SKM-1 treated with dmso at 0.1 percent for 144 hours (cell line): Measurements from ENCODE around the gene MDP1.
"Not testable (repeated sequence)": the region's sequence is repeated elsewhere in the genome, so short reads cannot be mapped to it uniquely, and the experiment has no call there.

Experiments
- DNase-seq: peaks from one replicate; lab custom pipeline; 2025; ENCODE audit not compliant: unreplicated experiment; lab: John Stamatoyannopoulos, UW

The MDP1 gene

DNA sequence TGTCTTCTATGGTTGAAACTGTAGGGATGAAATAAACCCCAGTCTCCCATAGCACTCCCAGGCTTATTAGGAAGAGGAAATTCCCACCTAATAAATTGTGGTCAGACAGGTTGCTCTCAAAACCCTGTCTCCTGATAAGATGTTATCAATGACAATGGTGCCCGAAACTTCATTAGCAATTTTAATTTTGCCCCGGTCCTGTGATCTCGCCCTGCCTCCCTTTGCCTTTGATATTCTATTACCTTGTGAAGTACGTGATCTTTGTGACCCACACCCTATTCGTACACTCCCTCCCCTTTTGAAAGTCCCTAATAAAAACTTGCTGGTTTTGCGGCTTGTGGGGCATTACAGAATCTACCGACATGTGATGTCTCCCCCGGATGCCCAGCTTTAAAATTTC is 13.3 kb downstream of the MDP1 start:
- DNase-seq: not testable (repeated sequence)

DNA sequence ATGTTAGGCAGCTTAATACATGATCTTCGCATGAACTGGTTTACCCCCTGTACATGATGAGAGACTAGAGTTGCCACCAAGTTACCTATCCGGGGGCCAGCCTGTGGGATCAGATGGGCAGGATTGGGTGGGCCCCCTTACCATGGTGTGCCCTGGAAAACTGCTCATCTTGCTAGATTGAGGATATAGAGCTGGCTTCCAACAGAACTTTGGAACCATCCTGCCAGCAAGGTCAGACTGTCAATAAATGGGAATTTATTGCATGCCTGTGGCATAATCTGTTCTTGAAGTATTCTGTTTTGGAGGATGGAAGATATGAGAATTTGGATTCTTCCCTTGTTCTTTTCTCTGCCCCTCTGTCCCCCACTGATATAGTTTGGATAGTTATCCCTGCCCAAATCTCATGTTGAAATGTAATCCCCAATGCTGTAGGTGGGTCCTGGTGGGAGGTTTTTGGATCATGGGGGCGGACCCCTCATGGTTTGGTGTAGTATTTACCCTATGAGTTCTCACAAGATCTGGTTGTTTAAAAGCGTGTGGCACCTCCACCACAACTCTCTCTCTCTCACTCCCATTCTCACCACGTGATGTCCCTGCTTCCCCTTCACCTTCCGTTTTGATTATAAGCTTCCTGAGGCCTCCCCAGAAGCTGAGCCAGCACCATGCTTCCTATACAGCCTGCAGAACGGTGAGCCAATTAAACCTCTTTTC is 16.9 kb downstream of the MDP1 start:
- DNase-seq: no peak

DNA sequence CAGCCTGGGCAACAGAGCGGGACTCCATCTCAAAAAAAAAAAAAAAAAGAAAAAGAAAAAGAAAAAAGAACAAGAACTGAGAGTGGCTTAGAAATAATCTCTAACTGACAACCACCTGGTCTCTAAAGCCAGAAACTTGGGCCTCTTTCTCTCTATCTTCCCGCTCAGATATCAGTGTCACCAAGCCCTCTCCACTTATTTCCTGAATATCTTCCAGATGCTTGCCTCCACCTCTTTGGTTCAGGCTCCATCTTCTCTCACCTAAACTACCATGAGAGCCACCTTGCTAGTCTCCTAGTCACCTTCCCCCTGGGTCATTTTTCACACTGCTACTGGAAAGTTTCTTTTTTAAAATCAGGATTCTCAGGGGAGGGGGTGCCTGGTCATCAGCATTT is 18.8 kb downstream of the MDP1 start:
- no peak for DNase-seq

DNA sequence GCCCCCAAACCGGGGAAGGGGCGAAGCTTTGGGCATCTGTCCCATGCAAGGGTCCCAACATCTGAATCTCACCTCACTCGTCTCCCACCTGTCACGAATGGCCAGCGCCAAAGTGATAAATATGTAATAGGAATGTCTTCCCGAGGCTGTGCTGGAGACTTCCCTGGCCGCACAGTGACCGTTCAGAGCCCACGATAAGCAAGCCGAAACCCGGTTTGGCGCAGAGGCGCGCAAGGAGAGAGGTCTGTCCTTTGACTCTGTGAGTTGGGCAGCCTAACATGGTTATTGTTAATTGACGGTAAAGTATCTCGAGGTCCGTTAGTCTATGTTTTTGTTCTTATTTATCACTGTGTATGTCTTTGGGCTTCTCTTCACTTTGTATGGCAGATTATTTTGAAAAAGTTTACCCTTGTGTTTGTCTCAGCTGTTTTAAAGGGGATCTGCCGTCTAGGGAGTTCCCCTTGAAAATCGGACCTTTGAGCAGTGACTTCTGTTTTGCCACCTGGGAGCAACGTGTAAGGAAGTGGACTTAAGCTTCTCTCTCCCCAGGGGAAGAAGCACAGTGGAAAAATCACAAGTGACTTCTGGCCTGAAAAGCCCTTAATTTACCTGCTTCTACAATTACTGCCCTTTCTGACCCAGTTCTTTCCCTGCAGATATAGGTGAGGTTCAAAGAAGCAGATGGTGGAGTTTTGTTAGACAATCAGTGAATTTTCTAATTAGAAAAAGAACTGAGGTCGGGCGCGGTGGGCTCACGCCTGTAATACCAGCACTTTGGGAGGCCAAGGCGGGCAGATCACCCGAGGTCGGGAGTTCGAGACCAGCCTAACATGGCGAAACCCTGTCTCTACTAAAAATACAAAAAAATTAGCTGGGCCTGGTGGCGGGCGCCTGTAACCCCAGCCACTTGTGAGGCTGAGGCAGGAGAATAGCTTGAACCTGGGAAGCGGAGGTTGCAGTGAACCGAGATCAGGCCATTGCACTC is 19.5 kb downstream of the MDP1 start:
- no peak for DNase-seq

DNA sequence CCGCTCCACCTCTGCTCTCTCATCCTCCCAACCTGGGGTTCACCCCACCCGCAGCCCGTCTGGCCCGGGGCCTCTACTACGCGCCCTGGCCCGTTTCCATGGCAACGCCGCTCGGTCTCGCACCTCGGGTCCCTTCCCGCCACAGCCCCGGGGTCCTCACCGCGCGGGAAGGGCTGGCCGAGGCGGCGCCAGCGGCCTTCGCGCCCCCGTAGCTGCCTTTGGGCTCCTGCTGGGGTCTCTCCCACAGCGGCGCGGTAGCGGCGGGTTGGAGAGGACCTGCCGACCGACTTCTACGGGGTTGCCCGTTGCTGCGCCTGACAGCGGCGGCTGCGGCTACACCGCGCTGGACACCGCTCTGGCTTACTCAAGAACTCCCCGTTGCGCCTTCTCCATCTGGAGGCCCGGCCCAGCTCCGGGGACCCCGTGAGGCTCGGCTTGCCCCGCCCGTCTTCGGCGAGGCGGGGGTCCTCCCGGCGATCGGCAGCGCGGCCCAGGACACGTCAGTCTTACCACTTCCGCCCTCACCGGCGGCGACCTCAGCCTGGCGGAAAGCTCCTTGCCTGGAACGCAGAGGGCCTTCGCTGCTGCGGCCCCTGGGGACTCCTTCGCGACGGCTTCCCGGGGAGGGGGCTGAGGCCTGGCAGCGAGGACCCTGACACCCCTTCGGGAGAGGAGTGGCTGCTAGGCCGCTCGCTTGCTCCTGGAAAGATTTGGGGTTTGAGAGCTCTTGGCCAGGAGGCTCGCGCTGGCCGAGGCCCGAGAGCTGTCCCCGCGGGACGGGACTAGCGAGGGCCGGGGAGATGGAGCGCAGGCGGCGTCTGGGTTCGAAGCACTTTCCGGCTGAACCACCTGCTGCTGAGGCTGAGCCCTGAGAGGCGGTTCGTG is 20.4 kb downstream of the MDP1 start, which contains the start of gene TM9SF1:
Gene TM9SF1 (minus strand): TSS at position 256 of the 885 bp plus-strand sequence. CDS start 422 bp downstream, outside the sequence.
- peak; percentile 45 for DNase-seq

DNA sequence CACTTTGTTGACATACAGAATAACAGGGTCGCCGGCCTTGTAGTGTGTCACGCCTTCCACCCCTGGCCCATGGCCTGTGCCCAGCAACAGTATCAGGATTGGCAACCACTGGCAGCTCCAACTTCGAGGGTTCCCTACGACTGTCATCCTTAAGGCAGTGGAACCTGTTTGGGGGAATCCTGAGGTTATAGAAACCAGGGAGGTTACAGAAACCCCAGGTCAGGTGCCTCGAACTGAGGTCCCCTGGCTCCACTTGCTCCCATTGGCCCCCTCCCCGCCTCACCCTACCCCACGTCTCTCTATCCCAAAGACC is 21.0 kb downstream of the MDP1 start:
- DNase-seq: no peak

DNA sequence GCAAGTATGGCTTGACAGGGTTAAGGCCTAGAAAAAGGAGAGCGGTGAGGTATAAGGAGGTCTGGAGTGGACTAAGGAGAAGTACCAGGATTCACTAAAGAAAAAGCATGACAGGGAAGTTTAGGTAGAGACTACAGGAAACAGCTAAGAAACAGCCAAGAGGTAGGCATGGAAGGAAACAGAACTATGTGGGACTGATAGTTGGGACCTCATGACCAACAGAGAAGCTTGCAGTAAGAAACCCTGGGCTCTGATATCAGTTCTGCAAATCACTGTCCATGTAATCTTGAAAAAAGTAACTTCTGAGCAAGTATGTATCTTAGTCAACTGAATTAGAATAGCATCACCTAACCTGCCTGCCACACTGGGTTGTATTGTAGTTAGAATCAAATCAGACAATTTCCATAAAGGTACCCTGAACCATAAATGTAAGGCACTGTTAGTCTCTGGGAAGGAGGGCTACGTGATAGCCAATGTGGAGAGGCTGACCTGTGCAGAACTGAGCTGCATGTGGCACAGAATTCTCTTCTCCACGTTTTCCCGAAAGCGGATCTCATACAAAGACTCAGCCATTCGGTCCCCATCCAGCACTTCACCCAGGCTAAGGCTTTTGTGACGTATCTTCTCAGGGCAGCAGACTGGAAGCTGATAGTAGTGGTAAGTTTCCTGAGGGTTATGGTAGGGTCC is 21.5 kb downstream of the MDP1 start:
- DNase-seq: no peak

DNA sequence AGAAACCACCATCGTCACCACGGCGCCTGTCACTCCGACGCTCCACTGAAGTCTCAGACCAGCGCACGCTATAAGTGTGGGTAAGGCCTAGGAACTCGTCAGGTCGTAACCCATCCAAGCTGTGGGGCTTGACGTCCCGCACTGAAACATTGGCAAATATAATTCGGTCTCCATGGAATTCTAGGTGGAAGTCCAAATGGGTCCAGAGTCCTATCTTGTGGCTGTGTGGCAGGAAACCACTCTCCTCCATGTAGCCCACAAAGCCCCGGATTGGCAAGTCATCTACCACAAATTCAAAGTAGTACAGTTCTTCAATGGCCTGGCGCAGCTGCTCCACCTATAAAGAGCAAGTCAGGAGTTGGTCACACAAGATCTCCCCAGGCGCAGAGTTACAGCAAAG is 22.9 kb downstream of the MDP1 start:
- no peak for DNase-seq

DNA sequence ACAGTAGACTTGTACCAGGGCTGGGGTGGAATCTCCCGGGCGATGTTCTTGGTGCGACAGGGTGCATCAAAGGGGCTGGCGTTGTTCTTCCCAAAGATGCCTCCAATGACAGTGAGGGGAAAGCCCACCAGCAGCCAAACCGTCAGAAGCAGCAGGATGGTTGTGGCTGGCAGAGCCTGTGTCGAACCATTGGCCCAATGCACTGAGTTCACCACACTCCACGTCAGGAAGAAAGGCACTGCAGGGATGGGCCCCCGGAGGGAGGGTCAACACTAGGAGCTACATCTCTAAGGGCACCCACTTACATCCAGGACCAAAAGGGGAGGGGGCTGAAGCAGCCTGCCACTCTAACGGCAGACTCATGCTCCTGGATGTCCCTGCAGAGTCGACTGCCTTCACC is 25.4 kb downstream of the MDP1 start:
- DNase-seq: no peak

DNA sequence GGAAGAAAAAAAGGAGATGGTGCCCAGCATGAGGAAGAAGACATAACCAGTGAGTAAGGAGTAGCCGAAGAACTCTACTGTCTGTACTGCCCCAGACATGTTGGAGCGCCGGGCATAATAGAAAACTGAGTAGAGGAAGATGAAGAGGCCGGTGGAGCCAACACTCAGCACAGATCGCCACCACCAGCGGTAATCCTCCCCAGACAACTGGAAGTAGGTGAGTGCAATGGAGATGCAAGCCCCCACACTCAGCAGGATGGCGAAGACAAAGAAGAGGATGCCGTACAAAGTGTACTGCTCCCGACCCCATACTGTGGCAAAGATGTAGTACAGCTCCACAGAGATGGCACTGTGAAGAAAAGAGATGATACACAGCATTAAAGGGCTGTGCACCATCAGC is 26.4 kb downstream of the MDP1 start:
- DNase-seq: no peak

DNA sequence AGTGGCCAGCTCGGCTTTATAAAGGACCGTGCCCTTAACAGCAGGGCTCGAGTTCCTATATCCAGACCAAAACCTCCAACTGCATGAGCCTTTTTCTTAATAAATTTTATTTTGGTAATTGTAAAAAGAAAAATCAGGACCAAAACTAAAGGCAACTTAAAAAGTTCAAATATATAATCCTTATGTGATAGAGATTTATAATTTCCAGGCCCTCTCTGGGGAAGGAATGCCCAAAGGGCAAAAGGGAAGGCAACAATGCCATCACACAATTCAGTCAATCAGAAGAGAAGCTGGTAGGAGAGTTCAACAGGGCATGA is 26.8 kb downstream of the MDP1 start:
- no peak for DNase-seq

DNA sequence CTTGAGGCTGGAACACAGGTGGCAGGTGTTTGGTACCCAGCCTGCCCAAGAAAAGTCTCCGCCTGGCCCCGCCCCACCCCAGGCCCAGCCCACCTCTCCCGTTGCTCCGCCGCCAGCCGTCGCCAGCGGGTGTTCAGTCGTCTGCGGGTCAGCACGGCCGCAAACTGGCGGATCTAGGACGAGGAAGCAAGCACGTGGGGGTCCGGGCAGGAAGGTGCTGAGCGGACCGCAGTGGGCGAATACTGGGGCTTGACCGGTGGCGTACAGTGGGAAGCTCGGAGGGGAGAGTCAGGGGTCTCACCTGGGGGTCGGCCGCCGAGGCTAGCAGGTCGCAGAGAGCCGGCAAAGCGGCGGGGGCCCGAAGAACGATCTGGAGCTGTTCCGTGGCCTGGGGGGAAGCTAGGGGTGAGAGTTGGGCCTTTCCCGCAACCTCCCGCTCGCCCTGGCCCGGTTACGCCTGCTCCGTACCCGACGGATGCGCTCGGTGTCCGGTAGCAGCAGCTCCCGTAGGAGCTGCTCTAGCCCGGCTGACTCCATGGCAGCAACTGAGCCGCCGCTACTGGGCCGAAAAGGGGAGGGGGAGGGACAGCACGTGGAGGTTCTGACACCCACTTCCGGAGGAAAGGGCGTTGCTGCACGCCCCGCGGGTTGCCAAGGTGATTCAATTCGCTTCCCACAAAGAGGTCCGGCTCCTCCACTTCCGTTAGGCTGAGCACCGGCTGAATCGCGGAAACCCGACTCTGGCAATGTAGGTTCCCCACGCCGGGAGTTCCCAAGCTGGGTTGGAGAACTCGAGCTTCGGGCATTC is 27.4 kb downstream of the MDP1 start, which contains the start of gene IPO4:
Gene IPO4 (minus strand): TSS at position 566 of the 808 bp plus-strand sequence. CDS start 29 bp downstream, at position 537.
- peak; percentile 82 for DNase-seq

DNA sequence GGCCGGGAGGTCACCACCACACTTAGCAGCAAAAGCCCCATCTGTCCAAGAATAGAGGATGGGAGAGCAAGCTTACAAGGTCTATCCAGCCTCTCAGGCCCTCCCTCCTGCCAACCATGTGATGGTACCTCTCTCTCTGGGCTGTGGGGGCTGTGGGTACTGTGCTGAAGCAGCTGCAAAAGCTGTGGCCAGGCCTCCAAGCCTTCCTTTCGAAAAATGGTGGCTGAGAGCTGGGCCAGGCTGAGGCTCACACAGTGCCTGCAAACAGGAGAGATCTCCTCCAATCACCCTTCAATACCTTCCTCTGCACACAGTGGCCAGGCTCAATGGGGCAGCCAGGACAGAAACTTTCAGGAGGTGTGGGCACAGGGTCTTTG is 28.3 kb downstream of the MDP1 start:
- no peak for DNase-seq

DNA sequence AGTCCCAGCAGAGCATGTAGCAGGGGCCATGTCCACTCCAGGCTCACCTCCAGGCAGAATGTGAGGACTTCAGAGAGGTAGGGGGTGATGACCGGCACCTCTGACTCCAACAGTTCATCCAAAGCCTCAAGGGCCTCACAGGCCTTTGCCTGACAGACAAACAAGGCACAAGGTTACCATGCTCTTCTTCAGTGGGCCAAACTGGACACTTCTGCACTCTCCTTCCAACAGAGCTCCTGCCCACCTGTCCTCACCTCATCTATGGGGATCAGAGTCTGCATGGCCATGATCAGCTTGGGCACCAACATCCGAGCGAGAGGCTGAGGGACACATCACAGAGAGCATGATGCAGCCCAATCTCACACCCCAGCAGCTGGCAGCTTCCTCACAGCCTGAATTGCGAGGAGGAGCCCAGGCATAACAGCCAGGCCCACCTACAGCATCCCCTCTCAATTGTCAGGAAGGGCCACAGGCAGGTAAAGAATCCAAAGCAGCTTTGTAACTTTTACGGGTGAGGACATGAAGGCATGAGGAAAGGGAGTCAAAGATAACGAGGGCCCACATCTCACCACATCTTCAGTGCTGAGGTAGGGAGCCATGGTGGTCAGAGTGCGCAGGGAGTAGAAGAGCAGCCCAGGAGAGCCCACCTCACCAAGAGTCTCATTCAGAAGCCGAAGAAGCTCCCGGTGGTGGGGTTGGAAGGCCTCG is 28.9 kb downstream of the MDP1 start:
- no peak for DNase-seq

DNA sequence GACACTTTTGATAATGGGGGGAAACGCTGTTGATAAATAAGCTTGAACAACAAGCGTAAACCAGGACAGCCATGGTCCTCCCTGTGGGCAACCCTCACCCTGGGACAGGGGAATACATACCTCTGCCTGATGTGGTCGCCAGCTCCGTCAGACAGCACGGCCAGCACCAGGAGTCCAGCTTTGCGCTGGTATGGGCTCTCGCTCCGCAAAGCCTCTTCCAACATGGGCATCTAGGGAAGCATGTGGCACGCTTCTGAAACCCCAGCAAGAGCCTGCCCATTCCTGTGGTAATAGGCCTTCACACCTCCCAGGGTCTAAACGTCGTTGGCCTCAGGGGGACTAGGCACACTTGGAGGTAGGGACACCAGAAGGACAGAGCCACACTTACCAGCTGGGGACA is 30.1 kb downstream of the MDP1 start:
- DNase-seq: no peak

DNA sequence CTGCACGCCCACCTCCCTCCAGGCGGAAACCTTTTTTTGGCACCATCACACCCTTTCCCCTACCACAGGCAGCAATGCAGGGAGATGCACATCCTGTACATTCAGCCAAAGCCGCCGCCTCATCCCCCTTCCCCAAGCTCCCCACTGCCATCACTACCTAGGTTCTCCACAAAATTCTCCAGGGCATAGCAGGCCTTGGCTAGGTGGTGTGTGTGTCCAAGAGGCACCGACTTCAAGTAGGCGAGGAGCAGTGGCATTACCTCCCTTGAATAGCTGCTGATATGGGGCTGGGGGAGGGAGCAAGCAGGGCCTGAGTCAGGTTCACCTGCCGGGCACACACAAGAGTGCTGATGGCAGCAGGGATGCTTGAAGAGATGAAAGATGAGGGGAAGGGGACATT is 30.8 kb downstream of the MDP1 start:
- no peak for DNase-seq

DNA sequence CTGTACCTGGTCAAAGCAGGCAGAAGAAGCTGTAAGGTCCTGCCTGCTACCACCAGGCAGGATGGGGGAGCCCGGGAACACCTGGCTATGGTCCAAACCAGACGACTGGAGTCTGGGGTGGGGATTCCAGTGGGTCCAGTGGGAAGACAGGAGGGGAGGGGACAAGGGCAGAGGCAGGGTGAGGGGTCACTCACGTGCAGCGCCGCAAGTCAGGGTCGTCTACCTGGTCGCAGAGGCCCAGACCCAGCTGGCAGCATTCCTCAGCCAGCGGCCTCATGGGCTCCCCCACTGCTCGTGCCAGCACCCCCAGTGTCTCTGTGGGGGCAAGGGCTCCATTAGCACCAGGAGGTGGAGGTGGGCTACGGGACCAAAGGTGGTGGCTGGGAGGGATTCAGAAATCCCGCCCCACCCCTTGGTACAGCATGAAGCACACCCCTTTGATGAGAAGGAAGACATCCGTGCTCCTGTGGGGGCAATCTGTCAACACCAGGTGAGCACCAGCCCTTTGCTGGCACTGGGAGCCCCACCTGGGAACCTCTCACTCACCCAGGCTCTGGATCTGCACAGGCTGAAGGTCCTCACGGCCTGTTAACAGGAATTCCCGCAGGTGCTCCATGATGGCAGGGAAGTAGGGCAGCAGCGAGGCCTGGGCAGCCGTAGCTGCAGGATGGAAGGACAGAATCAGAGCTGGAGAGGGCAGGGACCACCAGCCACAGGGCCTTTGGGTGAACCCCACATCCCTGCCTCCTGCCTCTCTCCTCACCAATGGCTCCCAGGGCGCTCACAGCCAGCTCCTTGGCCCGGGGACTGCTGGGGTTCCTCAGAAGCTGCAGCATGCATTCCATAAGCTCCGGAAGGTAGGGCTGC is 31.5 kb downstream of the MDP1 start:
- no peak for DNase-seq

DNA sequence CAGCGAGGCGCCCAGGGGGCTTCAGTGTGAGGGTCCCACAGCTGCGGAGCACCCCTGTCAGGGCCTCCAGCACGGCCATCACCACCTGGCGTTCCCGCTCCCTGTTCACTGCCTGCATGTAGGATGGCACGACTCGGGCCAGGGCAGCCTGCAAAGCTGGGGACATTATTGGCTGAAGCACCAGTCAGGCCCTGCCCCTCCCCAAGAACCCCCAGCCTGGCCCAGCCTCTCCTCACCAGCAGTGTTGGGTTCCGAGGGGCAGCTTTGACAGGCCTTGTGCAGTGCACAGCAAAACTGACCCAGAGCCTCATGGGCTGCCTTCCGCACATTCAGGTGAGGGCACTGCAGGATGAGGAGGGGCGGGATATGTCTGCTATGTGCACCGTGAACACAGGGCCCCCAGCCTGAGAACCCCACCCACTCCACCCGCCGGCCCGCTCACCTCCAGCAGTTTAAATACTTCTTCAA is 32.8 kb downstream of the MDP1 start:
- no peak for DNase-seq
